DMS 273 (cell line): ENCODE data around the gene SQSTM1.

Experiments used
- DNase-seq: peaks from one replicate; lab custom pipeline; 2025; ENCODE audit not compliant: unreplicated experiment; lab: John Stamatoyannopoulos, UW

Gene SQSTM1

DNA sequence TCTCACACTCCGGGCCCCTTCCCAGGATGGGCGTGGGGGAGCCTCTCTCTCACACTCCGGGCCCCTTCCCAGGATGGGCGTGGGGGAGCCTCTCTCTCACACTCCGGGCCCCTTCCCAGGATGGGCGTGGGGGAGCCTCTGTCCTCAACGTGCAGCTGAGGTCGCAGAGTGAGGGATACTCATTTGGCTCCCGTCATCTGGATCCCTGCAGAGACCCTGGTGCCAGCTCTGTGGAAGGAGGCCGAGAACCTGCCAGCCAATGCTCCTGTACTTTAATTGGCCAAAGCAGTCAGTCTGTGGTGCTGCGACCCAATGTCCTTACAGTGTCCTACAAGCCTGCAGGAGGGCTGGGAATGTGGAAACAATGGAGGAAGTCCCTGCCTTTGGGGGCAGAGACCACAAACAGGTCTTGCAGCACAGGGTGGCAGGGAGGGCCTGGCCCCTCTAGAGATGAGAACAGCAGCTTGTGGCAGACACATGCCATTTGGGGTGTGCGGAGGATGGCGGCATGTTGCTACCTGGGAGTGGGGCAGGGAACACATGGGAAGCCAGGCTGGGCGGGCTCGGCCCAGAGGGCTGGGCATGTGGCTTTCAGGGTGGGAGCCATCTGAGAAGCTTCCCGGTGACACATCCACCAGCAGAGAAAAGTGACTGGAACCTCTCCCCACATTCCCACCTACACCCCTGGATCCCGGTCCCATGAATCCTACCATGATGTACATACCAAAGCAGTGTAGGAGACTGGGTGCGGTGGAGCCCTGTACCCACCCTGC lies 51.5 kb downstream of the SQSTM1 start:
- DNase-seq = no peak

DNA sequence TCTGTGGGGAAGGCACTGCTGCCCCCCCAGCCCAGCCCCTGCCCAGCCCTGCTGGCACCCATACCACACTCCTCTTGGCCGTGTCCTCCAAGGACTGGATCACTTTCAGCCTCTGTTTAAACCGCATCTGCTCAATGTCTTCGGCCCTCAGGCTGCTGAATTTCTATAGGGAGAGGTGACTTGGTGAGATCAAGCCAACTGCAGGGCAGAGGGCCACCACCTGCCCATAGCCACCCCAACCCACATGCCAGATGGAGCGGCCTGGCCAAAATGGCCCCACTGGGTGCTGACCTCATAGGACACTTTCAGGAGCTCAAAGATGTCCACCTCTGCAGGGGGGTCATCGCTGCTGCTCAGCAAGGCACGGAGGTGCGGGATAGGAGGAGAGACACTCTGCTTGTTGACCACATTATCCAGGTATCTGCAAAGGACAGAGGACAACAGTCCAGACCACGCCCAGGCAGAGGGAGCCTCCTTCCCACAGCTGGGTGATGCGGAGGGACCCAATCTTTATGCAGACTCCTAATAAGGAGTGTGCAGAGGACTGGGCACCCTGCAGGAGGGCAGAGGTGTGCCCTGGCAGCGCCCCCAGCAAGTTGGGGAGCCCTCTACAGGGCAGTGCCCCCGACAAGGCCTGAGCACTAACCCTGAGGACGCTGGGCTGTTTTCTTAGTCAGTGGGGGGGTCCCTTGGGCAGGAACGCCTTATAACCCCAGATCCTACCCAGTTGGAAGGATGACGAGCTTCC lies 52.3 kb downstream of the SQSTM1 start:
- no peak for DNase-seq

DNA sequence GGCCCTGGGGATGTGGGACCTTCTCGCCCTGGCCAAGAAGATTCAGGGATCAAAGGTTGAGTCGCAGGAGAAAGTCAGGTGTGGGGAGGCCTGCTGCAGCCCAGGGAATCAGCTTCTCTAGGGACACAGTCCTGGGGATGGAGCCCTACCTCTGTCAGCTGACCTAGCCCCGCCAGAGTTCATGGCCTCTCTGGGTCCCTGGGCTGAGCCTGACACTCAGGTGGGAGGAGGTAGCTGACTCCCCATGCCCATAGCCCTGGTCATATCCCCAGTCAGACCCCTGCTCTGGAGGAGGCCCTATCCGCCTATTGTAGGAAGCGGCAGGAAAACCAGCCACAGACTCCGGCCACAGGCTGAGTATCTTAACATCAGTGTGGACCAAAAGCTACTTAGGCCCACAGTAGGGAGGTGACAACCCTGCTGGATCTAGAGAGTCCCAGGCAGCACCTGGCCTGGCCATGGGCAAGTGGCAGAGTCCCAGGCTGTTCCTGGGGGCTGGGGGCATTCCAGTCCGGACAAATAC lies 52.9 kb downstream of the SQSTM1 start:
- DNase-seq = no peak

DNA sequence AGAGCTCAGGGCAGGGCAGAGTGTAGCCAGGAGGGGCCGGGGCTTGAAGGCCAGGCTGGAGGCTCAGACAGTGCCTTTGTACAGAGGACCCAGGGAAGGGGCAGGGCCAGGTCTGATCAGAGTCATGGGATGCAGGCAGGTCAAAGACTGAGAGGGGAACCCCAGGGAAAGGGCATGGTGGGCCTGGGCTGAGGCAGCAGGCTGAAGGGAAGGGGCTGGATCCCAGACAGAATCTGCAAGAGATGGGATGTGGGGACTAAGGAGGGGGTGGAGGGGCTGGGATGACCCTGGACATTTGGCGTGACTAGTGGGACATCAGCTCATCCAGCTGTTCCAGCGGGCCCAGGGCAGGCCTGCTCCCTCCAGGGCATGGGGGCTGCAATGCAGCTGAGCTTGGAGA lies 53.4 kb downstream of the SQSTM1 start:
- no peak for DNase-seq

DNA sequence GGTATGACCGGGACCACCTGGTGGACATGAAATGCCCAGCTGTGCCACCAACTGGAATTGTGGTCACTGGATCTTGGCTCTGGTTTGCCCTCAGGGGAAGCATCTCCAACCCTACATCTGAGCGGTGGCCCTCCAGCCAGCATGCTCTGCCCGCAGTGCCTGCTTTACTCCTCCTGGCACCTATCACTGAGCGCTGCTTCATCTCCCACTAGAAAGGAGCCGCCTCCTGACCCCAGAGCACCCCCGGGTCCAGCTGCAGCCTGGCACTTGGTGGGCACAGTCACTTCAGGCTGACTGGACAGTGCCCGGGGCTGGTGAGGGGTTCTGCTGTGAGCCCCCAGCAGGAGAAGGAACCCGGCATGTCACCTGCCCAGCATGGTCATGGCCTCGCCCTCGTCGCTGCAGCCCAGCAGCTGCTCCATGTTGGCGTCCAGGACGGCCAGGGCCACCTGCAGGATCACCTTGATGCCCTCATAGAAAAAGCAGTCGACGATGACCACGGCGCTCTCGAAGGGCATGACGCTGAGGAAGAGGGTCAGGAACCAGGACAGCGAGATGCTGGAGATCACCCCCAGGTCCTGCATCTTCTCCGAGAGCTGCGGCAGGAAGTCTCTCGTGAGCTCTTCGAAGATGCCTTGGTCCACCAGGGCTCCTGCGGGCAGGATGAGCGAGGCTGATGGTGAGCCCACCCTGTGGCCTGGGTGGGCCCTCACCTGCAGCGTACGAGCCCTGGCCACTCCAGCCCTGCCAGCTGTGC lies 54.0 kb downstream of the SQSTM1 start:
- no peak for DNase-seq

DNA sequence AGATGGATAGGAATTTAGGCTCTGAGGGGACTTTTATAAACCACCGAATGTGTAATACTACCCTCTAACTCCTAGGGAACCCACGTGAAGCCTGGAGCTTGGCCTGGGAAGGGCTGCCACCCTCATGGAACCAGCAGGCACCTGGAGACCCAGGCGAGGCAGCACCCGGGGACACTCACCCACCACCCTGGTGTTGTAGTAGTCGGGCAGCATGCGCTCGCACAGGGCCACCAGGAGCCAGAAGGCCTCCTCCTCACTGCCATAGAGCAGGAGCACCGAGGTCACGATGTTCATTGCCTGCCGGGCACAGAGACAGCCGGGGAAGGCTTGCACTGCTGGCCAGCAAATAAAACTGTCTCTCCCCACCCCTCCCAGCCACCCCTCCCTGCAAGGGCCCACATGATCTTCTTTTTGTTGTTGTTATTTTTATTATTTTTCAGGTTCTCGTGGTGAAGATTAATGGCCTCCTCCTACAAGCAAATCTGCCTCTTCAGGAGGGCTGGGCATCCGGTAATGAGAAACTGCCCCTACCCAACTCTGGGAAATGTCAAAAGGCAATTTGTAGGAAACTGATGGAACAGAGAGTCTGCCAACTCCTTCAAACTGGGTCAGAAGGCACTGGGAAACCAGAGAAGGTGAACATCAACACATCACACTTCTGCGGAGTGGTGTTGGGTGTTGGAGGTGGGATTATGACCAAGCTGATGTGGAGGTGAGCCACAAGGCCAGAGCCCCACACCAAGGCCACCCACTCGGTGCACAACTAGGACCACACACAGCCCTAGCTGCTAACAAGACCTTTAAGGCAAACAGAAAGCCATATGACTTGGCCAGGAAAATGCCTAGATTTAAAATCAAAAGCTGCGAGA lies 55.3 kb downstream of the SQSTM1 start:
- no peak for DNase-seq

DNA sequence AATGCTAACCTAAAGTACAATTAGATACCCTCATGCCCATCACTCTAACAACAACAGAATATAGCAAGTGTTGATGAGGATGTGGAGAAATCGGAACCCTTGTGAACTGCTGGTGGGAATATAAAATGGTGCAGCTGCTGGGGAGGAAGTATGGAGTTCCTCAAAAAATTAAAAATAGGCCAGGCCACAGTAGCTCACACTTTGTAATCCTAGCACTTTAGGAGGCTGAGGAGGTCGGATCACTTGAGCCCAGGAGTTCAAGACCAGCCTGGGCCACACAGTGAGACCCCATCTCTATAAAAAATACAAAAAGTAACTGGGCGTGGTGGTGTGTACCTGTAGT lies 55.9 kb downstream of the SQSTM1 start:
- DNase-seq = no peak

DNA sequence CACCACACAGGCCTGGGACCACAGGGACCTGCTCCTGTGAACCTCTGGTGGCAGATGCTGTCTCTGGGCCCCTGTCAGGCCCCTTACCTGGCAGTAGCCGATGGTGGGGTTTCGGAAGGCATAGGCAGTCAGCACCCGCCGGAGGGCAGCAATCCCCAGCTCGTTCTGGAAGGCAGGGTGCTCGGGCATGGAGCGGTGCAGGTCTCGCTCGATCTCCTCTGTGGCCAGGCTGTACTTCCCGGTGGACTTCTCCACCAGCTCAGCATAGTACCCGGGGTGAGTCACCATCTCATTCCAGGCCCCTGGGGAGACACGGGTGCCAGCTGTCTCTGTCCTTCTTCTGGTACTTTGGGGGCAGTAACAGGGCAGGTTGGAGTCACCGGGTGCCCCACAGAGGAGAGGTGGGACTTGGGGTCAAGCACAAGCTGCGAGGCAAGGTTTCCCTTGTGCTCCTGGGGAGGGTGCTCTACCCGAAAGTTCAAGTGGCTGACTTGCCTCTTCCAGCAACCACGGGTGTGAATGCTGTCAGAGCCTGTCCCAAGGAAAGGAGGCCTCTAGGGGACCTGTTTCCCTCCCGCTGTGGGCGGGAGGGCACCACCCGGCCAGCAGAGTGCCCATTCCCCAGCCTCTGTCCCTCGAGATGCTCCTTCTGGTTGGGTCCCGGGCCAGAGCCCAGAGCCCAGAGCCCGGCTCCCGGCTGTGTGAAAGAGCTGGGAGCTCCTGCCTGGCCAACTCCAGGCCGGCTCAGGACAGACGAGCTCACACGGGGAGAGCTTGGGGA lies 57.7 kb downstream of the SQSTM1 start:
- DNase-seq = no peak

DNA sequence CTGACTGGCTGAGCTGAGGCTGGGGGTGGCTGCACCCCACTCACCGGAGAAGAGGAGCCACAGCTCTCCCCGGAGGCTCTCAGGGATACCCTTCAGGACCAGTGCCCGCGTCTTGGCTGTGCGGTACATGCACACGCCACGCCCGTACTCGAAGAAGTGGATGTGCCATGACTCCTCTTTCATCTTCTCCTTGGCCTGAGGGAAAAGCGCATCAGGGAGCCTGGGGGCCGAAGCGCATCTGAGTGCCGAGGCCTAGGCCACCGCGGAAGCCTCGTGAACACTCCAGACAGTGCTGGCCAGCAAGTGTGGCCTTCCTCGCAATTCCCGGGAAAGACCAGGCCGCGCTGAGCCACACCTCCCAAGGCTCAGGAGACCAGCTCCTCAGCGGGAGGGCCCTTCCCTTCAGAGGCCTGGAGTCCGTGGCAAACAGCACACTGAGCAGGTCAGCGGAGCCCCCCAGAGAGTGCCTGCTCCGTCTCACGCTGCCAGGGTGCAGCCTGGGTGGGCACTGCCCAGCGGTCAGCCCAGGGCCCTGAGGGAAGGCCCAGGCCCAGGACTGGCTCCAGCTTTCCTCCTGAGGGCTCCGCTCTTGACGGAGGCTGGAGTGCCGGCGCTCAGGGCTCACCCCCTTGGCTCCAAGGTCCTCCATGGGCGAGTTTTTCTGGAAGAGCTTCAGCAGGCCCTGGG lies 58.4 kb downstream of the SQSTM1 start:
- DNase-seq = no peak

DNA sequence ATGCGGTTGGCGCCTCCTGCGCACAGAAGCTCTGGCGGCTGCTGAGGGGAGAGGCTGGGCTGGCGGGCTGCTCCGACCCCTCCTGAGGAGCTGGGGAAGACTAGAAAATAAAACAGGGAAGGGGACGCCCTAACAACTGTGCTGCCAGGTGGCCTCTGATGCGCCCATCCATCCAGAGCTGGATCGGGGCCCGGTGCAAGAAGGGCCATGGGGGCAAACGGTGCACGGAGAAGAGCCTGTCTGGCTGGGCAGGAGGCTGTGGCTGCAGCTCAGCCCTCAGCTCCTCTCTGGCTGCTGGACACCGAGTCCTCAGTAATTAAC lies 58.9 kb downstream of the SQSTM1 start:
- DNase-seq = no peak

DNA sequence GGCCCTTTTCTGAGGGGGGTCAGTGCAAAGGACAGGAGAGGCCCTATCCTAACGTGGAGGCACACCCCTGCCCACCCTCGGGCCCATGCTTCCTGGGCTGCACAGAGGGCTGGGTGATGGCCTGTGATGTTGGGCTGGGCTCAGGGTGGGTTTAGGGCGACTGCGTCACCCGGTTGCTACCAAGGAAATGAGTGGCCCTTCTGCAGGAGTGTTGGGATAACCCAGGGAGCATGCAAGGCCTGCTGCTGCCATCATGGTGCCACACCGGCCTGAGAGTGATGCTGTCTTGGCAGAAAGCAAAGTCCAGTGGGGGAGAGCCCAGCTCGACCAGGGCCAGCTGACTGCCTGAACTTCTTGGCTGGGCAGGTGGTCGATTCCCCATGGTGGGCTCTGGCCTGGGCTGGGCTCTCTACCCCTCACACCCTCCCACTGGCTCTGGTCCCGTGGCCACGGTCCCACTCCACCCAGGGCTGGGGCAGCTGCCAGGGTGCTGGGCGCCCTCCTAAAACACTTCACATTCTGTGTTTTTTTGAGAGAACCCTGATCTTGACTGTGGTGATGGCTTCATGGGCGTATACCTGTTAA lies 59.5 kb downstream of the SQSTM1 start:
- no peak for DNase-seq

DNA sequence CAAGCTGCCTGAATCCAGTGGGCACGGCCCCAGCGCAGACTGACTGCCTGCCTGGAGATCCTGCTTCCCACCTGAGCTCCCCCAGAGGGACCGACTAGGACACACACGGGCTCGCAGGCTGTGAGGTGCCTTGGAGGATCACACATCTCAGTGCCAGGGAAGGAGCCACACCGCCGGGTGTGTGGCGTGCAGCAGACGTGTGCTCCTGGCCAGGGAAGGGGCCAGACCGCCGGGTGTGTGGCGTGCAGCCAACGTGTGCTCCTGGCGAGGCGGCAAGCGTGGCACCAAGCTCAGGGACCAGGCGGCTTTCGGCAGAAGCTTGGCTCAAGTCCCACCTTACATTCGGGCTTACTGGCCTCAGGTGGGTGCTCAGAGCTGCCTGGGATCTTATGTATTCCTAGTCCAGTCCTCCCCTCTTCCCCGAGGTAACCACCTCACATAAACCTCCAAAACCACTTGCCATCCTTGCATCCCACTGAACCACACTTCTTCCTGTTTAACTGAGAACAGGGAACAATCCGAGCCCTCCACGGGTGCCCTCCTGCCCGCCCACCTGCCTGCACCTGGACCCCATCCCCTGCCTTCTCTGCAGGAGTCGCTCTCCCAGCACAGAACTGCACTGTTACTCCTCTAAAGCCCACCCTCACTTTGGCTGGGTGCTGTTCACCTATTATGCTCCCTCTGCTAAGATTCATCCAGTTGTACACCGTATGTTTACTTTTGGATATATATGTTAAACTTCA lies 60.3 kb downstream of the SQSTM1 start:
- no peak for DNase-seq

DNA sequence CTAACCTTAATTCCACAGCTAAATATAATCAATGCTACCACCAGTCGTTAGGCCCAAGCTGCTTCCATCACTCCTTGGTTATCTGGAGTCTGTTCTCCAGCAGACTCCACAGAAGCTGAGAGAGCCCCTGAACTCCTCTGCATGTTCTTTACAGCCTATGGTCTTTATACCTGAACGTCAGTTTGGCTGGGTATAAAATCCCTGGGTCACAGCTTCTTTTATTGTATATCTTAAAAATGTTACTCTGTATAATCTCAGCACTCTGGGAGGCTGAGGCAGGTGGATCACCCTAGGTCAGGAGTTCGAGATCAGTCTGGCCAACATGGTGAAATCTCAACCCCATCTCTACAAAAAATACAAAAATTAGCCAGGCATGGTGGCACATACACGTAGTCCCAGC lies 61.6 kb downstream of the SQSTM1 start:
- DNase-seq = no peak

DNA sequence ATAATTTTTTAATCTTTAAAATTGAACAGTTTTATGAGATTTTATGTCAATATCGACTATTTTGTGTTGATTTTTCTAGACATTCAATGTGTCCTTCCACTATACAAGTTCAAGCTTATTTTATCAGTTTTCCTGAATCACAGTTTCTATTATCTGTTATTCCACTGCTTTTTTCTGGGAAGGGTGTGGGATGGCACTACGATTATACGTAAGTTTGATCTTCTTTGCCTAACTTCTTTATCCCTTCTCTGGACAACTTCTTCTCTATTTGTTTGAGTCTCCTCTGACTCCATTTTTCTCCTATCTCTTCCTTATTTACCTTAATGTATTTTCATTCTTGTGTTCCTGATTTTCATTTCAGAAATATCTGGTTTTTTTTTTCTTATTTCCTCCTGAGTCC lies 62.5 kb downstream of the SQSTM1 start:
- DNase-seq = no peak

DNA sequence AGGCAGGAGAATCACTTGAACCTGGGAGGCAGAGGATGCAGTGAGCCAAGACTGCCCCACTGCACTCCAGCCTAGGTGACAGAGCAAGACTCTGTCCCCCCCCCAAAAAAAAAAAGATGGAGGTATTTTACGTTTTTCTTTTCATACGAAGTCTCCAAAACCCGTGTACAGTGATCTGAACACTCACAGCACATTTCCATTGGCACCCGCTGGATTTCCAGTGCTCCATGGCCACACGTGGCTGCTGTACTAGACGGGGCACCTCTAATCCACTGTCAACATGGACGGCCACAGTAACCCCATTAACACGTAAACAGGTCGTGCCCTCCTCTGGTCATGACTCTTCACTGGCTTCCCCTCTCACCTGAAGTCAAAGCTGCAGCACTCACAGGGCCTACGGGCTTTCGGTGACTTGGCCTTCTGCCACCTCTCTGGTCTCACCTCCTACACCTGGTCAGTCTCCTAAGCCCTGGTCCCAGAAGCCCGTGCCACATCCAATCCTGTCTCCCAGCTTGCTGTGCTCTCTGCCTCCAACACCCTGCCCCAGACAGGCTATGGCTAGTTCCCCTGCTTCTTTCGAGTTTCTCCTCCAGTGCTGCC lies 64.9 kb downstream of the SQSTM1 start:
- no peak for DNase-seq

DNA sequence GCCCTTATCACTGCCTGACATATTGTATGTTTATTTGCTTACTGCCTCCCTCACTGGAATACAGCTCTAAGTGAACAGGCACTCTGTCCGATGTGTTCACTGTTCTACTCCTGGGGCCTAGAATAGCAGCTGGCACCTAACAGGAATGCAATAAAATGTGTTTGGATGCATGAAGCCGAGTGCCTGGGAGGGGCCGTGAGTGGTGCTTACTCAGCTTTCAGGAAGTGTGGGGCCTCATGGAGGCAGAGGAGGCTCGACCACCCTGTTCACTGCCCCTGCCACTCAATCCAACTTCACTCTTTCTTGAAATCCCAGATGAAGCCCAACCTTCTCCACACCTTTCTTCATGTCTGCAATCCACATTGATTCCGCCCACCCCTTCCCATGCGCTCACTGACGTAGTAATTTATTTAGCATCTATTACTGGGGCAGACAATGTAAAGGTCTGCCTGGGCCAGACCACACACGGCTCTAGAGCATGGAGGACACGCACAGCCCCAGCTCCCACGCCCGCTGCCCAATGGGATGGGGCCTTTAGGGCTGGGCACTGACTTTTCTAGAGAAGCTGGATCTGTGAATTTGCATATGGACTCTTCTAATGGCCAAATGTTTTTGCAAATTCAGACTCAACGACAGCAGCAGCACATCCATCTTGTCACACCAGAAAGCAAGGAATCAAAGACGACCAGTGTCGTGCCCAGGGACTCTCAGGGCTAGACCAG lies 65.6 kb downstream of the SQSTM1 start:
- no peak for DNase-seq

DNA sequence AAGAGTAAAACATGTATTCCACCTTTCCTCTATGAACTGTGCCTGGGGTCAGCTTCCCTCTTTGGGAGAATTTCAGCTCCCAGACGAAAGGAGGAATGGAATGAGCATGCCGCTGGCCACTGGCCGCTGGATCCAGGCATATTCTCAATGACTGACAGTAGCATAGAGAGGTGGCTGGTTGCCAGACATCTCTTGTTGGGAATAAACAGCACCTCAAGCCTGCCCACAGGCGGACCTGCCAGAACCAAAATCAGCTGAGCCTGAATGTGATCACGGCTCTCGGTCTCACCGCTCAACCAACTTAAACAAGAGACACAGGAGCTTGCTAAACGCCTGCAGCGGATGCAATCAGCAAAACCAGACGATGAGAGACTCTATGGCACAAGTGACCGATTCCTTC lies 66.4 kb downstream of the SQSTM1 start:
- no peak for DNase-seq
